ENCODE measurements around the gene IQCM.

Gene IQCM

DNA sequence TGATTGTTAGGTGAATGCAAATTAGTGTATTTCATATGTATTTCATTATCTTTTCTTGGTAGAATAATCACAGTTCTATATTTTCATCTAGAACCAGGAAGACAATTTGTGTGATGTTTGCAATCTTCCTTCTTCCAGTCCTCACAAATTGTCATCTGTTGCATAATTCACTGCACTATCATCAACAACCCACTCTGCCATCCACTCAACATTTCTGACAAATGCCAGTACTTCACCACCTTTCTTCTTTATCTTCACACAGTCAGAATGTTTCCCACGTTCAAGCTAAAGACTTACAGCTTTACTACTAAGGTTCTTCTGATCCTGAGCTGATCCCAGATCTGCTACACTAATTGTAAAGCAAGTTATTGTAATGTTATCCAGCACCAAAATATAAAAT, 107.8 kb downstream of the IQCM start:
- DNase-seq, result no peak

DNA sequence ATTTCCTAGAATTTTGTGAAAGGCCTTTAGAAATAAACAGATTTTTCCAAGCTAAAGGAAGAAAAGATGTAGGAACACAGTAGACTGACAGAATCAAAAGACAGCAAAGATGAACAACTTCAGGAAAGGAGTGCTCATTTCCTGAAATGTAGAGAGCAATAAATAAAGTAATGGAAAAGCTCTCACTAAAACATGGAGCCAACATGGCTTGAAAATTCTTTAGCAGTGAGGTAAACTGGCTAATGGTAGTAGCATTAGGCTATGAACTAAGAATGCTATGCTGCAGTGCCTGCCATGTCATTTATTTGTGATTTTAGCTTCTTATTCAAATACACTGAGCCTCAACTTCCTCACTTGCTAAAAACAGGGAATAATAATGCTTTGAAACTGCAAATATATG, 108.7 kb downstream of the IQCM start:
- DNase-seq, result no peak

DNA sequence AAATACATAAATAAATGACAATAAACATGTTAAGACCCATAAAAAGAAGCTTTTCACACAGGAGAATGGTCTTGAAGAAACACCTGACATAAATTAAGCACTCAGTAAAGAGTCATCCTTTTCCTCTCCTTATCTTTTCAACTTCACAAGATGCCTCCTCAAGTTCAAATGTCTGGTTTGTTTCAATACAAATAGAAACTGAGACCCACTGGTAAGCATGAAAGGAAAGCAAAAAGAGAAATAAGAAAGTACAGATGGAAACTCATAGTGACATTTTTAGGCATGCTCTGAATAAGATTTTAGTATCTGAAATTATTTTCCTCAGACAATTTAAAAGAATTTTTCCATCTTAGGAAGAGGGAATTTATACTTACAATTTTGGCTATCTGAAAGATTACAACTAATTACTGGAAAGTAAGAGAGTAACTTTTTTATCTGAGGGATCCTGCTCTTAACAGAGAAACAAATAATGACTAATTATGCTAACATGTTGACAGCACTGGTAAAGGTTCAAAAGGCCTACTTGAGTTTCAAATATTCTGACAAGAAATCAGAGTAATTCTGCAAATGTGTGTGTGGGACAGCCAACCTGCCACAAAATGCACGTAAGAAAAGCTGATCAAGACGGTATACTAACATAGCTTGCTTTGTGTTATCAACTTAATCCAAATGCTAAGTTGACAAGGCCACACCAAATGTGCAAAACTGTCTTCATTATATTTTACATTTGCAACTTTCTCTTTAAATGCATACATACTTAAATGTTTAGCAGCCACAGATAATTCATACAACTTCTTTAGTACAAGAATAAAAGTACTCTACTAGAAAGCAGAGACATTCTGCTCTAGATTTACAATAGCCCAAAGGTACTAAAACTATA, 113.0 kb downstream of the IQCM start:
- DNase-seq, result no peak

DNA sequence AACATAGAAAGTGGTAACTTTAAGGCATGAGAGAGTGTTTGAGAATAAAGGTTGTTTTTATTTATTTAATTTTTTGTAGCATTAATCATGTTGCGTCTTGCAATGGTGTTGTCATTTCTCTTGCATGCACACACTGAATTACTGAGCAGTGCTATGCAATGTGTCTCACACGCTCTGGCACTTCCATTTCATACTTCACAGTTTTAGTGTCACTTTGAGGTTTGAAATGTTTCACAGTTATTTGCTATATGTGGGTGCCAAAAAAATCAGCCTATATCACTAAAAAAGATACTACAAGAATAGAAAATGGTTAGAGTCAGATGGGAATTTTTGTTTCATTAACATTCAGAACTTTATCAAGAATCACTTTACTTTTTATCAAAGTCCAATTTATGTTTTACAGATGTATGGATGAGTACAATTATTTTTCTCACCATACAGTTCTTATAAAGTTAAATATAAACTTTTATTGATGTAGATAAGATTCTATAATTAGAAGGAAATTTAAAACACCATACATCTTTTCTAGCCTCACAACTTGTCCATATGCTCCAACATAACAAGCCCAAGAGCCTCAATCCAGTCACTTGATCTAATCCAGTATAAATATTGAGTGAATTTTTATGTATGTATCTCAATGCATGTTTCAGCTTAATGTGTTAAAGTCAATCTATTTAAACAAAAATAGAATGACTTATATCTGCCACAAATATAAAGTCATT, 114.0 kb downstream of the IQCM start:
- no peak for DNase-seq

DNA sequence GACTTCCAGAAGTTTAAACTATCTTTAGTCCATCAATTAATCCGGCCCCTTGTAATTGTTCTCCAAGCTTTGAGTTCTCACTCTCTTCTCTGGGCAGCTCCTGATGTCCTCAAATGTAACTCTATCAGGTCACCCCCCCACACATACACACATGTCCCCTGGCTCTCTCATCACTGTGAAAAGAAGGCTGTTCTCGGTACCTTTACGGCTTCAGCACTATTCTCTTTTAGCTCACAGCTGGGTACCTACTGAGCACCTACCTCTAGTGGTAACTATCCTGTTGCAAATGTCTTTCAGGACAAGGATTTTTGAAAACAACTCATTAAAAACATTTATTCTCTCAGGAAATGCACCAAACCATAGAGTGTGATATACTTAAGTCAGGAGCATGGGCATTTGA, 115.4 kb downstream of the IQCM start:
- DNase-seq, result no peak

DNA sequence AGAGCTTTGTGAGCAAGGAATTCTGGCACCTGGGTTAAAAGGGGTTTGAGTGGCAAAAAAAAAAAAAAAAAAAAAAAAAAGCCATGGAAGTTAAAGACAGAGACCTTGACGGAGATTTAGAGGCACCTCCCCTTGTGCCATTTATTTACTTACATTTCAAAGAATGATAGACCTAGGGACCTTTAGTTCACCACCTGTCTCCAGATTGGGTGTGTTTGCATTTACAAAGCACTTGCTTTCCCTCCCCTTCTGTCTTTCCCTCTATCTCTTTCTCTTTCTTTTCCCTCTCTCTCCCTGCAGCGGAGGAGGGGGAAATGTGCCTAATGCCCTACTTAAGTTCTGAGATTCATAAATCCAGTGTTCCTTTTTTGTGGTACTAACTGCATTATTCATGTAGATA, 116.0 kb downstream of the IQCM start:
- no peak for DNase-seq

DNA sequence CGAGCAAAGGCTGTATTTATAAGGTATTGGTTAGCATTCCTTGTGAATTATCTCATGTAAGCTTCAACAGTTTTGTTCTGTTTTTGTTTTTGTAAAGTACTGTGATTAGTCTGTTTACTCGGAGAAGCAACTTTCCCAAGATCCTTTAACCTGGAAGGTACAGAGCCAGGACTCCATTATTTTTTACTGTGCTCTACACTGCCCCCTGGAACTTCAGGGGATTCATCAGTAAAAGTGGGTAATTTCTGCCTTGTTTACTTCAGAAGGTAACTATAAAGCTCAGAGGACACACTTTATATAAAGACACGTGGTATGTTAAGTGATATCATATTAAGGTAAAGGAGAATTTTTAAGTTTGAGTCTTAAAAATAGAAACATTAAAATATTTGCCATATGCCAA, 124.9 kb downstream of the IQCM start:
- no peak for DNase-seq

DNA sequence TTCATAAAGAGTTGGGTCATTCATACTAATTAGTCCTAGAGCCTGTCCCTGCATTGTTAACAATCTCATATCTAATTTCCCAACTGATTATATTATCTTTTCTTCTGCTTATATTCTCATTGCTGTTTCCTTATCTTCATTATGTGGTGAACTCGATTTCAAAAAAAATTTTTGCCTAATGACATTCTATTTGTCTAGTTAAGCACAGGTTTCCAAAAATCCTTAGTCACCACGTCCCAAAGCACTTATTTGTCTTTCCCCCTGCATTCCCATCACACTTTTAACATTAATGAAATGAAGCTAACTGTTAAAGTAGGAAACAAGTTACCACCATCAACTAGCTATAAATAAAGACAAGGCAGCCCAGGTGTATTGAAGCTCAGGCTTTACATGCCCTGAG, 131.1 kb downstream of the IQCM start:
- DNase-seq, result no peak

DNA sequence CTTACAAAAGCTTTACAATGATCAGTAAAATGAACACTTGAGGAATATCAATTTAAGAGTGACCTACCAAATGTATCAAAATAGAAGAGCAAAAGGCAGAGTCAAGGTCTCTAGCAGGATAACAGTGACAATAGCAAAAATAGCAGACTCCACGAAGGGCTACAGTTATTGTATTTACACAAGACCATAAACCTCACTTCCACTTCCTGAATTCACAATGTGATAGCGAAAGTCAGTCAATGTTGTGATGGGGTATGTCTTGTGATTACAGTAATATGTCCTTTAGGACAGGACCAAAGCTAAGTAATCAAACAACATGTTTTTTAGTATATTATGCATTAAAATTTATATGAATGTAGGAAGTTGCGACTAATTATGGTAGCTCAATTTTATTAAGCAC, 139.6 kb downstream of the IQCM start:
- DNase-seq, result no peak

DNA sequence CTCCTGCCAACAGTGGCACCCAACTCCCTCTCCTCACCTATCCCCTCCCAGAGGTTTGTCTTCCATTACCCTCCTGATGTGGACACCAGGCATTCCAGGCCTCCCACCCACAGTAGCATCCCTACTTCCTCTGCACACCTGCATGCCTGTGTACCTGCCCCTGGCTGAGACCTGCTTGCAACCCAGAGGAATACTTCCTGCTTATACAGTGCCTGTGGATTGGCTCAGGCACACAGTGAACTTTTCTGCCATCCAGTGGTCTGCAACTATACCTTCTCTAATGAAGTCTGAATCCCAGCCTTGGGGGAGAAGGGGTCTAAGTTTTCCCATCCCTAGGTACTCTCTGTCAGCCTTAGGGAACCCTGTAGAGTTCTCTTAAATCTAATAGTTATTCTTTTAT, 169.9 kb downstream of the IQCM start:
- DNase-seq, result no peak

DNA sequence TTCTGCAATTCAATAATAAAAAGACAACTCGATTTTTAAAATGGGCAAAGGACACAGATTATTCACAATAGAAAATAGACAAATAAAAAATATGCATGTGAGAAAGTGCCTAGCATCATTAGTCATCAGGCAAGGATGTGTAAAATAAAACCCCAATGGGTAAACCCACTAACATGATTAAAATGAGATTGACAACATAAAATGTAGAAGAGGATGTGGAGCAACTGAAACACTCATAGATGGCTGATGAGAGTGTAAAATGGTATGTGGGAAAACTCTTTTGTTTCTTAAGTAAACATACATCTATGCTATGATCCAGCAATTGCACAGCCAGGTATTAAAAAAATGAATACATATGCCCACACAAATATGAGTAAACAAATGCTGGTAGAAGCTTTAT, 177.6 kb downstream of the IQCM start:
- DNase-seq, result no peak

DNA sequence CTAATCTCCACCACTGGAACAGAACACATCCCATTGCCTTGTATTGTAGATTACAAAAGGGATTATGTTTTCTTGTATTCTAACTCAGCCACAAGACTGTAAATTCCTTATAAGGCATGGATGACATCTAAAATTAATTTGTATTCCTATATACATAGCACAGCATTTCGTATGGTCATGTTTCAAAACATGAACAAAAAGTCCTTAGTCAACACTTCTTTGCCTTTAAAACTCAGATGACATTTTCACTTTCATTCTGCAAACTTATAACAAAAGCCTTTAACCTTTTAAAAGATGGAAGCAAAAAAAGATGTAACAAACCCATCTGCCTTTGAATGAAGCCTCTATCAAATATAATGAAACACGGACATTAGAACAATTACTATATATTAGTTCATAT, 181.3 kb downstream of the IQCM start:
- DNase-seq, result no peak

DNA sequence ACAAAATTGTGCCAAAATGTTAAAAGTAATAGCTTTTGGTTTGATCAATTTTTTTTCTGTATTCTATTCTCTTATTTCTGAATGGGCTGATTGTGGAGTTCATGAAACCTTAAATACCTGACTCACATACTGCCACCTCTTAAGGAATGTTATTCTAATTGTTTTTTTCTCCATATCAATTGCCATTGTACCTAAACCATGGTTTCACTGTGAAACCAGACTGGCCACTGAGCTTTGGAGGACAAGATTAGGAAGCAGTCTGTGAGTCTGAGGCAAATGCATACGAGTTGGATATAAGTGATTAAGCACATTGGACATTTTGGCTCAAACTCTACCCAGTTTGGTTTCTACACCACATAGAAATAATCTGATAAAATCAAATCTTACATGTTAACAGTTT, 184.0 kb downstream of the IQCM start:
- no peak for DNase-seq

DNA sequence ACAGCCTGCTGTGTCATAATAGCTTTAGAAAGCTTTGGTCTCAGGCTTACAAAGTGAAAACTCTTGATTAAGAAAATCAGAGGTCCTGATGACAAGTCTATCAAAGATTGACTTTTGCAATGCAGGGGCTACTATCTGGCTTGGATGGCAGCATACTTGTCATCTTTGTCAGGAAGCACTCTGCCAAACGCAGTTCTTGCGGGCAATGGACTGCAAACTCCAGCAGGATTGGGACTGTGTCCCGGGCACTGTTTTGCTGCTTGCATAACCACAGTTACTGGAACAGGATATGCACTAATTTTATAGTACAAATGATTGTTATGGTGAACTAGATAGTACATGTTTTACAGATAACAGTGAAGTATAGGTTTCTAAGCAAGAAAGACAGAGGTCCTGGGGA, 185.6 kb downstream of the IQCM start:
- no peak for DNase-seq

DNA sequence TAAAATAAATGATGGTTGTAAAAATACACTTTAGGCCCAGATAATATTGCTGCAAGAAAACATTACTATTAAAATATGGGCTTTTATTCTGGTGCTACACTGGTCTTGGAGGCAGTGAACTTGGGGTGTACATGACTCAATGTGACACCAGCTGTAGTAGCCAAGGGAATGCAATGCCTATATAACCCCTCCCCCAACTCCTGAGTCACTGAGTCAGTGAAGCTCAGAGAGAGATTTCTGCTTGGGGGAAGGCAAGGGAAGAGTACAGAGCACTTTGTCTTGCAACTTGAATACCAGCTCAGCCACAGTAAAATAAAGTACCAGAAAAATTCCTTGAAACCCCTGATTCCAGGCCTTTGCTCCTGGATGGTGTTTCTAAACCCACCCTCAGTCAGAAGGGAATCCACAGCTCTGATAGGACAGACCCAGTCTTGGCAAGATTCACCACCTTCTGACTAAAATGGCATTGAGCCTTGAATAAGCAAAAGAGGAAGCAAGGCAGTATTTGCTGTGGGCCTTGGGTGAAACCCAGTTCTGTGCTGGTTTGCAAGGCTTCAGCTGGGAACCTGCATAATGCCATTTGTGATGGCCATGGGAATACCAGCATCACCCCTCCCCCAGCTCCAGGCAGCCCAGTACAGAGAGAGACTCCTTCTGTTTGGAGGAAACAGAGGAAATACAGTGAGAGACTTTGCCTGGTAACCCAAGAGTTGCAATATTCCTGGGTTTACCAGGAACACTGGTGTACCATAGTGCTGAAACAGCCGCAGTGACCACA, 209.9 kb downstream of the IQCM start:
- no peak for DNase-seq

DNA sequence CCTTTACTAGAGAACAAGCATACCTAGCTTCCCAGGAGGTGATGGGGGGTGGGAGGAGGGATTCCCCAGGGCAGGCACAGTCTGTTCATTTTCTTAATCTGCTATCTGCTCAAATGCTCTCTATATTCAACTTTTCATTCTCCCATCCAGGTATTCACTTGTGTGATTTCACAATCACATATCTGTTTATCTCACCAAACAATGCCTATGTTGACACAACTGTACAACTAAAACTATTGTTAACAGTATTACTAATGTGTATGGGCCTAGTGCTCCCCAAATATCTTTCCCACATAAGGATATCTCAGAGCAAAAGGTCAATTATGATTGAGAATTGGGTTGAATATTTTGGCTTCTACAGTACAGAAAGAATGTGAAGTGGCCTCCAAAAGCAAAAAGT, 210.8 kb downstream of the IQCM start:
- no peak for DNase-seq

DNA sequence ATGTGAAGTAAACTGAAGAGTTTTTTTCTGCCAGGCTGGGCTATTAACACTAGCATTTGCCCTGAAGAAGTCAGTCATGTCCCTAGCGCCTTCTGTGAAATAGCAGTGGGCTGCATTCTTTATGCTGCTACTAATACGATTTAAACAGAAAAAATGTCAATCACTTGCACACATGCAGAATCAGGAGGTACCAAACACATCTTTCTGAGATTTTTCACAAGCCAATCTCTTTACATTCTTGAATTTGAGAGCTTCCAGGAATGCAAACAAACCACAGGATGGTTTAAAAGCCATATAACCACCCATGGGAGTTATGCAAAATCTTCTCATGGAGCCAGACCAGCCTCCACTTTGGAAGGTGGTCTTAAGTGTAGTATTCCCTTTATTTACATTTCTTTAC, 220.1 kb downstream of the IQCM start:
- DNase-seq, result no peak

DNA sequence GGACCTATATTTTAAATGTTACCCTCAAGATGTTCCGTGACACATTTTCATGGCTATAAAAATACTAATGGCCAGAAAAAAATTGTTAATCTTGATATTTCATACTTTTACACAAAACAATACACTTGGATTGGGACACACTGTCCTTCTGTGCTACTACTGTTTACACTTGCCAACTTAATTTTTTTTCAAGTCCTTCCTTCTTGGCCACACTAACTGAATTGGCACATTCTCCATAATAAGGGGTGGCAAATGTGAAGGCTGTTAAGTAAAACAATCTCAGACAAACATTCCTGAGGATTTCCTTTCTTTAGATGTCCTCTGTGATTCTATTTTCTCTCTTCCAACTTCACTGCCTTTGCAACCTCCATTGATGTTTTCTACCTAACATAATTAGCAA, 225.8 kb downstream of the IQCM start:
- no peak for DNase-seq

DNA sequence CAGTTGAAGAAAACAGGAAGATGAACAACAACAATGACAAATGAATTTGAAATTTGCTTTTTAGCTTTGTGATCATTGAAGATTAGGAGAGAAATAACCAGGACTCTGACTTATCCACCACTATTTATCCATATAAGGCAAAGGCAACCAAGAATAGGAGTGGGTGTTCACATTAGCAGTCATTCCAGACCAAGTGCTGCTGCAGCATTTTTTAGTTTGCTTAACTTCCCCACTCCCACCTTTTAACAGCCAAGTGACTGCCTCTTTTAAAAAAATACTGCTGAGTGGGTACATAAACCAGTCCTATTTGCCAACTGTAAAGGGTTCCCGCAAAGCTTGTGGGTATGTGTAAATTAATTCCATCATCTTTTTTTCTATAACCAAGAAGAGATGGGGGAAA, 230.9 kb downstream of the IQCM start:
- no peak for DNase-seq

DNA sequence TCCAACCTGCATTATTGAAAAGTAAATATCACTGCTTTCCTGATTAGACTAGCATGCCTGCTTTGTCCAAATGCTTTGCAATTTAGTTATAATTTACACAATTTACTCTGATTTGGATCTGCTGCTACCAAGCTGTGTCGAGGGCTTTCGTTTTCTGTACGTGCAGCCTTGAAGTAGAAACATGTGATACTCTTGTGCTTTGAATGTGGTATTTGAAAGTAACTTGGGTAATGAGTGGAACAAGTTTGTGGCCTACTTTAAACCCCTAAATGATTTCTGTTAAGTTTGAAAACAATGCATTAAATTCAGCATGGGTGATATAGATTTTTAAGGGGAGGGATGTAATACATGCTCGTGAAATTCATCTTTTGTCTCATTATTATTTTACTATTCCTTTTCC, 240.7 kb downstream of the IQCM start:
- no peak for DNase-seq

DNA sequence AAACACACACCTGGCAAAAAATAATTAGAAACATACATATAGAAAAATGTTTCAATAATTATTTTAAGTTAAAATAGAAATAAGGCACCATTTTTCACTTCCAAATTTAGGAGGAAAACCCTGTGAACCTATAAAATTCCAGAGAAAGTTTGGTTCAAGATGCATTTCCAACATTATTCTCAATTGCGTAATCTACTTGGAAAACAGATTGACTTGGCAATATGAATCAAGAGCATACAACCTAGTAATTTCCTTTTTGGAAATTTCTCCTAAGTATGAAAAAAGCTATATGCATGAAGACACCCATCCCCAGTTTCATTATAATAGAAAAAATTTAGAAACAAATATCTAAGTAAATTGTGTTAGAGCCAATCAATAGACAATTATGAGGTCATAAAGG, 242.9 kb downstream of the IQCM start:
- DNase-seq, result no peak

DNA sequence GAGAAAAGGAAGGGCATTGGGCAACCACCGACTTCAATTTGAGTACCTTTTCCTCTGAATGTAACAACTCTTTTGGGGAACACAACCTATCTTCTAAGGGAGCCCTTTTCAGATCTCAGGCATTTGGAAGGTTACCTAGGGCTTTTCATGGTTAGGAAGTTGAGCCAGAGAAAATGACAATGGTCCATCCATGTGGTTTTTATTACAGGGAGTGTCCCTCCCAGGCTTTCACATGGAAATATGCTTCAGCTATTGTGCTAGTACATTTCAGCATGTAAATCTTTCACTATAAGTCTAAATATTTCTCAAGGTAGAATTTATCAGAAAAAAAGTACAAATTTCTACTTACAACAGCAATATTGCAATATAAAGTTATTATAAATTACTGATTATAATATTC, 259.8 kb downstream of the IQCM start:
- no peak for DNase-seq

DNA sequence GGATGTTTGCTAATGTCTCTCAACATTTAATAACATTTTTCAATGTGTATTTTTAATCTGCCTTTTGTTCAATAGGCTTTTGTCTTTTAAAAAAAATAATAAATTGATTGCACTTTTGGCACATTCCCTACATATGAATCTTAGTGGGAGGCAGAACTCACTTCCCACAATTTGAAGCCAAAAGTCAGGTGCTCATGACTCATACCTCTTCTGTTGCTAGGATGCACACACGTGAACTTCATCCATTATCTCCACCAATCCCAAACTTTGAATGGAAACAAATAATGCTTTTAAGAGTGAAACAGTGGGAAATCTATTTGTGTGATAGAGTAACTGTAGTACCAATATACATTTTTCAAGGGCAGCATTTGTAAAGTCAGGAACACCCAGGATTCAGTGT, 260.5 kb downstream of the IQCM start:
- no peak for DNase-seq

DNA sequence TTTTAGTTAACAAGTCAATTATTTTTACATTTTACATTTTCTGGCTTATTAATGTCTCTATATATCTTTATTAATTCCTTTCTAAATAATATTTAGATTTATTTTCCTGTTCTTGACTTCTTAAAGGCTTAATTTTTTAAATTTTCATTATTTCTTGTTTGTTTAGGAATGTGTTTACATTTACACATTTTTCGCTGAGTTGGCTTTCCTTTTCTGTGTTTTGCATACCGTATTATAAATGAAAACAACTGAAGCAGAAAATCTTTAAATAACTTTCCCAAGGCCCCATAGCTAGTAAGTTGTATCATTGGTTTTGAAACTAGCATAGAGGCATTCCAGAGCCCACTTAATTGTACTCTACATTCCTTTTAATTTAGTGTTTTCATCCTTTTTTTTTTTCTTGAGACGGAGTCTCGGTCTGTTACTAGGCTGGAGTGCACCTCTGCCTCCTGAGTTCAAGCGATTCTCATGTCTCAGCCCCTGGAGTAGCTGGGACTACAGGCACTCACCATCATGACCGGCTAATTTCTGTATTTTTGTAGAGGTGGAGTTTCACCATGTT, 261.6 kb downstream of the IQCM start:
- no peak for DNase-seq

Data from activated CD8-positive, alpha-beta memory T cell treated with anti-CD3 and anti-CD28 coated beads for 24 hours (primary cell).